IMR-90 (cell line): Measurements from ENCODE around the gene TM4SF20. TPM values are rescaled to one million over a fixed set of nuclear protein-coding genes. Genes with fewer than 3 reads are reported as not detected.

ENCODE experiments used
- ATAC-seq: fragments of 200-7000 bp; cut with Tn5 transposase; 2 replicates; pipeline ENCODE4 v1.9.1; 2020; ENCODE audit warnings: low read depth, mild to moderate bottlenecking, moderate library complexity
- BruUV-seq: library from RNA; stranded (reverse); fragments of 400-500 nt; replicated peaks from 2 replicates; lab custom pipeline; 2021; lab: Mats Ljungman, UMichigan
- CTCF ChIA-PET: fragments of 300-600 bp; formaldehyde crosslinking; extraction: SDS; loops from one replicate; lab custom pipeline; 2021; ENCODE audit warnings: antibody characterized with exemption; lab: Yijun Ruan, JAX
- POLR2A ChIA-PET: fragments of 300-600 bp; sonication (Branson Sonifier 250); formaldehyde crosslinking; loops from one replicate; lab custom pipeline; 2022; ENCODE audit warnings: antibody characterized with exemption; ENCODE audit not compliant: unreplicated experiment; lab: Charles Lee
- DNase-seq: peaks from one replicate; pipeline ENCODE4 v3.0.0; 2013
- H2AFZ ChIP-seq: replicated peaks from 2 replicates; pipeline ENCODE3; 2013; ENCODE audit warnings: low read length, mild to moderate bottlenecking; ENCODE audit not compliant: poor library complexity
- H2AK5ac ChIP-seq: 2 replicates; pipeline ENCODE4 v1.6.1; 2013; ENCODE audit warnings: low read depth, low read length, inconsistent platforms
- H2AK9ac ChIP-seq: replicated peaks from 2 replicates; pipeline ENCODE3; 2013; ENCODE audit warnings: mild to moderate bottlenecking, low read depth, low read length, moderate library complexity; ENCODE audit not compliant: poor library complexity
- H2BK120ac ChIP-seq: 2 replicates; pipeline ENCODE4 v1.6.1; 2013; ENCODE audit warnings: low read depth, low read length, inconsistent platforms
- H2BK15ac ChIP-seq: 3 replicates; pipeline ENCODE4 v1.6.1; 2013; ENCODE audit warnings: low read depth, low read length, inconsistent platforms
- H2BK20ac ChIP-seq: 2 replicates; pipeline ENCODE4 v1.6.1; 2013; ENCODE audit warnings: low read depth, mild to moderate bottlenecking, inconsistent platforms, low read length, moderate library complexity
- H2BK5ac ChIP-seq: 2 replicates; pipeline ENCODE4 v1.6.1; 2013; ENCODE audit warnings: mild to moderate bottlenecking, low read depth, low read length, inconsistent platforms; ENCODE audit not compliant: poor library complexity, severe bottlenecking
- H3K14ac ChIP-seq: replicated peaks from 2 replicates; pipeline ENCODE4 v1.6.1; 2013; ENCODE audit warnings: low read depth, low read length, inconsistent platforms
- H3K18ac ChIP-seq: 2 replicates; pipeline ENCODE4 v1.6.1; 2013; ENCODE audit warnings: low read depth, low read length, control low read depth
- H3K23ac ChIP-seq: 2 replicates; pipeline ENCODE4 v1.6.1; 2013; ENCODE audit warnings: low read depth, low read length, inconsistent platforms
- H3K27ac ChIP-seq: 2 replicates; pipeline ENCODE4 v1.5.1; 2013; ENCODE audit warnings: mild to moderate bottlenecking, control low read depth, low read length; ENCODE audit not compliant: insufficient read depth
- H3K27me3 ChIP-seq: 2 replicates; pipeline ENCODE4 v1.6.1; 2013; ENCODE audit warnings: low read length; ENCODE audit not compliant: control insufficient read depth, insufficient read depth
- H3K36me3 ChIP-seq: 2 replicates; pipeline ENCODE4 v1.6.1; 2013; ENCODE audit warnings: low read length, mixed read lengths; ENCODE audit not compliant: control insufficient read depth, insufficient read depth
- H3K4ac ChIP-seq: 2 replicates; pipeline ENCODE4 v1.6.1; 2013; ENCODE audit warnings: low read depth, low read length, inconsistent platforms
- H3K4me1 ChIP-seq: 2 replicates; pipeline ENCODE4 v1.6.1; 2013; ENCODE audit warnings: low read length, mixed read lengths; ENCODE audit not compliant: control insufficient read depth, insufficient read depth
- H3K4me2 ChIP-seq: 2 replicates; pipeline ENCODE4 v1.6.1; 2013; ENCODE audit warnings: low read depth, mild to moderate bottlenecking, control low read depth, low read length, moderate library complexity
- H3K4me3 ChIP-seq: 2 replicates; pipeline ENCODE4 v1.5.1; 2013; ENCODE audit warnings: low read depth, mild to moderate bottlenecking, control low read depth, low read length, moderate library complexity; ENCODE audit not compliant: insufficient read depth
- H3K56ac ChIP-seq: 2 replicates; pipeline ENCODE4 v1.6.1; 2013; ENCODE audit warnings: low read length, inconsistent platforms; ENCODE audit not compliant: insufficient read depth; ENCODE audit errors: extremely low read depth
- H3K79me1 ChIP-seq, 2 experiments: 2 replicates each; pipeline ENCODE4 v1.6.1; 2013; ENCODE audit warnings: low read length in 2 of 2, inconsistent platforms in 1 of 2, low read depth in 1 of 2
- H3K9ac ChIP-seq: 2 replicates; pipeline ENCODE4 v1.6.1; 2013; ENCODE audit warnings: low read depth, low read length, control low read depth
- H3K9me1 ChIP-seq: 2 replicates; pipeline ENCODE4 v1.6.1; 2013; ENCODE audit warnings: low read length, inconsistent platforms; ENCODE audit not compliant: insufficient read depth
- H3K9me3 ChIP-seq: 2 replicates; pipeline ENCODE4 v1.6.1; 2013; ENCODE audit warnings: low read length; ENCODE audit not compliant: control insufficient read depth, insufficient read depth
- H4K20me1 ChIP-seq: 2 replicates; pipeline ENCODE4 v1.6.1; 2013; ENCODE audit warnings: low read length, inconsistent platforms; ENCODE audit not compliant: insufficient read depth
- H4K5ac ChIP-seq: 2 replicates; pipeline ENCODE4 v1.6.1; 2013; ENCODE audit warnings: mild to moderate bottlenecking, low read depth, low read length, control low read depth
- H4K8ac ChIP-seq, 2 experiments: 2 replicates each; pipeline ENCODE4 v1.6.1; 2013; ENCODE audit warnings: low read depth in 2 of 2, low read length in 2 of 2, control low read depth in 1 of 2, inconsistent platforms in 1 of 2
- H4K91ac ChIP-seq: 2 replicates; pipeline ENCODE4 v1.6.1; 2013; ENCODE audit warnings: low read depth, low read length, inconsistent platforms; ENCODE audit not compliant: insufficient read depth
- BHLHE40 ChIP-seq: fragments of 150-350 bp; IDR thresholded peaks from 2 replicates; pipeline ENCODE4 v1.6.1; 2016; ENCODE audit warnings: mild to moderate bottlenecking, low read depth, low read length
- CEBPB ChIP-seq: IDR thresholded peaks from 2 replicates; pipeline ENCODE4 v1.6.1; 2012; ENCODE audit warnings: low read depth, low read length, improper control_type of control experiment
- CHD1 ChIP-seq: IDR thresholded peaks from 2 replicates; pipeline ENCODE4 v1.6.1; 2012; ENCODE audit warnings: low read depth, low read length, improper control_type of control experiment
- CTCF ChIP-seq: conservative IDR thresholded peaks from 2 replicates; pipeline ENCODE4 v1.5.1; 2012; ENCODE audit warnings: mild to moderate bottlenecking, low read depth, low read length, improper control_type of control experiment
- ELK1 ChIP-seq: fragments of 150-350 bp; IDR thresholded peaks from 2 replicates; pipeline ENCODE4 v1.6.1; 2016; ENCODE audit warnings: low read depth, mild to moderate bottlenecking, low read length, moderate library complexity, borderline replicate concordance
- FOS ChIP-seq: fragments of 150-350 bp; IDR thresholded peaks from 2 replicates; pipeline ENCODE4 v1.6.1; 2016; ENCODE audit warnings: low read depth, low read length
- MAFK ChIP-seq: IDR thresholded peaks from 2 replicates; pipeline ENCODE4 v1.6.1; 2012; ENCODE audit warnings: low read depth, low read length, improper control_type of control experiment
- MAZ ChIP-seq: IDR thresholded peaks from 2 replicates; pipeline ENCODE4 v1.6.1; 2012; ENCODE audit warnings: low read depth, mild to moderate bottlenecking, low read length, improper control_type of control experiment, moderate library complexity, borderline replicate concordance
- MXI1 ChIP-seq: IDR thresholded peaks from 2 replicates; pipeline ENCODE4 v1.6.1; 2012; ENCODE audit warnings: low read depth, mild to moderate bottlenecking, low read length, moderate library complexity, borderline replicate concordance
- NFE2L2 ChIP-seq: fragments of 150-350 bp; IDR thresholded peaks from 2 replicates; pipeline ENCODE4 v1.6.1; 2016; ENCODE audit warnings: low read depth, mild to moderate bottlenecking, low read length
- POLR2A ChIP-seq: IDR thresholded peaks from 2 replicates; pipeline ENCODE4 v1.6.1; 2012; ENCODE audit warnings: mild to moderate bottlenecking, low read depth, low read length
- RAD21 ChIP-seq: IDR thresholded peaks from 2 replicates; pipeline ENCODE4 v1.6.1; 2012; ENCODE audit warnings: low read length, improper control_type of control experiment
- RCOR1 ChIP-seq: IDR thresholded peaks from 2 replicates; pipeline ENCODE4 v1.6.1; 2012; ENCODE audit warnings: mild to moderate bottlenecking, low read length, improper control_type of control experiment; ENCODE audit not compliant: insufficient replicate concordance
- RFX5 ChIP-seq: IDR thresholded peaks from 2 replicates; pipeline ENCODE4 v1.8.0; 2012; ENCODE audit warnings: low read depth, mild to moderate bottlenecking, low read length, moderate library complexity
- SMC3 ChIP-seq: fragments of 150-350 bp; IDR thresholded peaks from 2 replicates; pipeline ENCODE4 v1.6.1; 2016; ENCODE audit warnings: low read depth, mild to moderate bottlenecking, antibody characterized with exemption, low read length, moderate library complexity
- USF2 ChIP-seq: fragments of 150-350 bp; IDR thresholded peaks from 2 replicates; pipeline ENCODE4 v1.6.1; 2017; ENCODE audit warnings: mild to moderate bottlenecking, antibody characterized with exemption, low read length, low read depth
- WGBS, 2 experiments: methylation state at CpG; one replicate each; pipeline versions ENCODE4 v1.1.5 to v1.1.7; 2013; ENCODE audit warnings: missing lambda C conversion rate in 2 of 2; ENCODE audit not compliant: insufficient read length in 1 of 2; ENCODE audit errors: extremely low coverage in 2 of 2; 5-methylcytosine and 5-hydroxymethylcytosine counted together
- dilution Hi-C: fragments of 300-500 bp; cut with HindIII; formaldehyde crosslinking; loops from one replicate; pipeline ENCODE4 v1.14.3; 2018; ENCODE audit warnings: low sequenced_read_pairs; ENCODE audit not compliant: unreplicated experiment
- in situ Hi-C: fragments of 300-500 bp; cut with MboI; formaldehyde crosslinking; loops from 3 replicates; pipeline ENCODE4 v1.14.3; 2019; ENCODE audit warnings: low sequenced_read_pairs, inconsistent platforms, mixed read lengths
- intact Hi-C: fragments of 100-400 bp; cut with micrococcal nuclease; formaldehyde crosslinking; loops from 2 replicates; pipeline ENCODE4 v1.10.0; 2022
- polyA plus RNA-seq, 3 experiments: library from polyadenylated mRNA; depleted of rRNA; stranded (reverse); fragments of >200 nt; gene quantifications; 2 replicates each; pipeline ENCODE4 v1.2.3, GENCODE V29; 2012; ENCODE audit warnings: low replicate concordance in 1 of 3
- total RNA-seq: library from RNA; depleted of rRNA; stranded (reverse); fragments of >200 nt; gene quantifications from 2 replicates; pipeline ENCODE4 v1.2.3, GENCODE V29; 2012

TM4SF20 gene
- total and polyA plus RNA-seq, 2 of the 4 experiments (the other 2 are of a cell fraction) = under 0.01 to 0.03 TPM

- ChIA-PET POLR2A (no interaction called here), CTCF (interaction anchor here (1.0 kb wide), 1 partner anchor 34 kb away, joined by 3 read pairs; no protein-coding TSS in a partner anchor)
- no peak overlapping the region for H3K56ac ChIP-seq
- no TSS peak for BruUV-seq
- H2BK5ac ChIP-seq = no peak overlapping the region
- no peaks in the 10 kb centered on the region for H3K27me3 ChIP-seq
- H4K8ac ChIP-seq = no peak overlapping the region
- H3K4ac ChIP-seq = no peak overlapping the region
- intact Hi-C loops = no loop called here
- no peak overlapping the region for H2BK120ac ChIP-seq
- H3K4me1 ChIP-seq = no peaks in the 10 kb centered on the region
- WGBS, 2 experiments = 100% methylated on average over 1 of the region's 2 CpGs; no CpG with 5 or more reads in 1 of the 2 experiments
- peaks cover 13 to 16% of the 10 kb centered on the region in 2 experiments for H3K79me1 ChIP-seq
- no peak overlapping the region for H2AFZ ChIP-seq
- no peaks in the 10 kb centered on the region for H3K9me3 ChIP-seq
- no peak for ATAC-seq
- in situ Hi-C loops = no loop called here
- H3K4me2 ChIP-seq = no peak overlapping the region
- dilution Hi-C loops = no loop called here
- no peak overlapping the region for H4K91ac ChIP-seq
- no peak overlapping the region for H2BK15ac ChIP-seq
- H3K27ac ChIP-seq = no peak overlapping the region
- no peak overlapping the region for H2BK20ac ChIP-seq
- no peaks in the 10 kb centered on the region for H4K20me1 ChIP-seq
- peaks cover 14% of the 10 kb centered on the region for H3K36me3 ChIP-seq
- TF ChIP-seq MAFK = no peak
- TF ChIP-seq CTCF = no peak
- no peak for TF ChIP-seq SMC3
- TF ChIP-seq USF2 = no peak
- no peak for TF ChIP-seq FOS
- TF ChIP-seq MAZ = no peak
- no peak for TF ChIP-seq MXI1
- TF ChIP-seq BHLHE40 = no peak
- no peak for TF ChIP-seq POLR2A
- no peak for TF ChIP-seq CHD1
- TF ChIP-seq RCOR1 = no peak
- no peak for TF ChIP-seq CEBPB
- no peak for TF ChIP-seq ELK1
- TF ChIP-seq NFE2L2 = no peak
- TF ChIP-seq RAD21 = no peak
- no peak for TF ChIP-seq RFX5
- no peak overlapping the region for H2AK5ac ChIP-seq
- H4K5ac ChIP-seq = no peak overlapping the region
- DNase-seq = no peak
- no peak overlapping the region for H3K9ac ChIP-seq
- H3K18ac ChIP-seq = no peak overlapping the region
- no peak overlapping the region for H3K23ac ChIP-seq
- H2AK9ac ChIP-seq = no peak overlapping the region
- H3K4me3 ChIP-seq = no peak overlapping the region
- peaks cover 3% of the 10 kb centered on the region for H3K9me1 ChIP-seq
- no peak overlapping the region for H3K14ac ChIP-seq
Observed at GRCh38 chr2:227339098-227339599, 40.0 kb downstream of the TM4SF20 start.
